ENCODE measurements around the gene IGF1R. TPM values are rescaled to one million over a fixed set of nuclear protein-coding genes. Genes with fewer than 3 reads are reported as not detected.

The IGF1R gene
- total and polyA plus RNA-seq, 2 of the 13 experiments (the other 11 are each of a cell fraction or from before 2014, with no cell fraction given), result 15.9 to 18.4 TPM

GRCh38 chr15:98730860-98731711, 82.7 kb downstream of the IGF1R start:
- H3K4me2 ChIP-seq (ENCODE audit: low read depth, low read length), result no peak overlapping the region
- peaks cover 63% of the 10 kb centered on the region for H4K20me1 ChIP-seq (ENCODE audit: insufficient read depth, low read length)
- POLR2A ChIA-PET, result no interaction called here
- H3K4me1 ChIP-seq (ENCODE audit: insufficient read depth, low read length), result peaks cover 98% of the 10 kb centered on the region
- H3K27ac ChIP-seq (ENCODE audit: extremely low read length, insufficient read depth, low read length), result no peak overlapping the region
- DNase-seq (ENCODE audit: low spot score) (no peak), FAIRE-seq (no peak), ATAC-seq (no peak)
- no peaks in the 10 kb centered on the region for H3K27me3 ChIP-seq (ENCODE audit: control insufficient read depth in 1 of 2, insufficient read depth in 2 of 2, low read length in 2 of 2)
- no peak overlapping the region for H3K9ac ChIP-seq (ENCODE audit: insufficient read depth, low read depth, low read length)
- CTCF ChIA-PET (ENCODE audit: low intra/inter-chr PET ratio, low total read pairs), result no interaction called here
- no peak overlapping the region for H3K4me3 ChIP-seq (replicated peaks in 1 of 3; ENCODE audit: insufficient read depth in 1 of 3, low read depth in 2 of 3, low read length in 3 of 3)
- TF ChIP-seq ZNF547 (CRISPR knock-in tag; IDR thresholded peaks at IDR 0.05) (no peak), KAT7 (CRISPR knock-in tag; IDR thresholded peaks at IDR 0.05; ENCODE audit: borderline replicate concordance) (no peak), ZNF740 (CRISPR knock-in tag; IDR thresholded peaks at IDR 0.05) (no peak), ZMYM3 (CRISPR knock-in tag; IDR thresholded peaks at IDR 0.05) (no peak)
- TF ChIP-seq, protein P1, sequence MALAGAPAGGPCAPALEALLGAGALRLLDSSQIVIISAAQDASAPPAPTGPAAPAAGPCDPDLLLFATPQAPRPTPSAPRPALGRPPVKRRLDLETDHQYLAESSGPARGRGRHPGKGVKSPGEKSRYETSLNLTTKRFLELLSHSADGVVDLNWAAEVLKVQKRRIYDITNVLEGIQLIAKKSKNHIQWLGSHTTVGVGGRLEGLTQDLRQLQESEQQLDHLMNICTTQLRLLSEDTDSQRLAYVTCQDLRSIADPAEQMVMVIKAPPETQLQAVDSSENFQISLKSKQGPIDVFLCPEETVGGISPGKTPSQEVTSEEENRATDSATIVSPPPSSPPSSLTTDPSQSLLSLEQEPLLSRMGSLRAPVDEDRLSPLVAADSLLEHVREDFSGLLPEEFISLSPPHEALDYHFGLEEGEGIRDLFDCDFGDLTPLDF (CRISPR knock-in tag; IDR thresholded peaks at IDR 0.05), result no peak
- no peaks in the 10 kb centered on the region for H3K9me3 ChIP-seq (ENCODE audit: low read length)
- in situ Hi-C loops (cut with HindIII; ENCODE audit: extremely low pct_ligation_motif_present, low pct_unique_long_range_greater_than_20kb) (no loop called here), intact Hi-C loops (cut with micrococcal nuclease; ENCODE audit: unreplicated experiment) (no loop called here)
- 99% methylated on average over 13 of the region's 13 CpGs for WGBS (ENCODE audit: low lambda C conversion rate)
- H2AFZ ChIP-seq (ENCODE audit: low read length), result no peak overlapping the region
- peaks cover 95% of the 10 kb centered on the region for H3K79me2 ChIP-seq (ENCODE audit: insufficient read depth, low read length)
- no TSS peak for BruUV-seq (replicated peaks)
- no peaks in the 10 kb centered on the region; a peak in 3 of 5 replicates for H3K36me3 ChIP-seq (replicated peaks in 1 of 2; ENCODE audit: control insufficient read depth in 1 of 2, insufficient read depth in 2 of 2, low read length in 2 of 2)
